K562 (cell line): ENCODE data around the gene DLGAP3. TPM values are rescaled to one million over a fixed set of nuclear protein-coding genes. Genes with fewer than 3 reads are reported as not detected.

Experiments
- CHD1 ChIP-seq: fragments of 200-600 bp; sonication (generic); IDR thresholded peaks from one replicate; pipeline ENCODE4 v1.6.1; 2012; ENCODE audit warnings: mild to moderate bottlenecking, moderate library complexity, low read length, inconsistent platforms
- GTF2E2 ChIP-seq: fragments of 200-800 bp; sonication (Bioruptor generic); IDR thresholded peaks from 2 replicates; pipeline ENCODE4 v1.6.1; 2016; ENCODE audit warnings: missing genetic modification characterization, missing compliant biosample characterization
- HOMEZ ChIP-seq: fragments of 250-450 bp; sonication (Bioruptor Pico); IDR thresholded peaks from 2 replicates; pipeline ENCODE4 v1.4.0; 2020; ENCODE audit warnings: mild to moderate bottlenecking, moderate library complexity
- KDM2B ChIP-seq: fragments of 250-450 bp; sonication (Bioruptor Pico); IDR thresholded peaks from 2 replicates; pipeline ENCODE4 v1.8.0; 2021; ENCODE audit warnings: mild to moderate bottlenecking, moderate library complexity
- KDM5B ChIP-seq: fragments of 200-600 bp; sonication (generic); IDR thresholded peaks from 2 replicates; pipeline ENCODE4 v1.6.1; 2012; ENCODE audit warnings: low read depth, mild to moderate bottlenecking, moderate library complexity, low read length, control low read depth, inconsistent platforms; ENCODE audit not compliant: insufficient replicate concordance
- MAFF ChIP-seq: IDR thresholded peaks from 2 replicates; pipeline ENCODE4 v1.6.1; 2012; ENCODE audit warnings: low read length, improper control_type of control experiment
- POLR2H ChIP-seq: IDR thresholded peaks from 2 replicates; pipeline ENCODE4 v1.6.1; 2016; ENCODE audit warnings: missing genetic modification characterization, low read depth, mild to moderate bottlenecking, control low read depth, missing compliant biosample characterization, moderate library complexity
- SFPQ ChIP-seq: fragments of 200-400 bp; formaldehyde crosslinking; IDR thresholded peaks from 2 replicates; pipeline ENCODE4 v1.6.1; 2017; ENCODE audit warnings: mild to moderate bottlenecking, low read depth, low read length, moderate library complexity
- STAT6 ChIP-seq: sonication (generic); formaldehyde crosslinking; IDR thresholded peaks from 2 replicates; pipeline ENCODE4 v1.8.1; 2023; ENCODE audit warnings: mild to moderate bottlenecking, missing genetic modification reagents
- ZNF431 ChIP-seq: sonication (generic); formaldehyde crosslinking; IDR thresholded peaks from 2 replicates; pipeline ENCODE4 v1.8.0; 2022; ENCODE audit warnings: mild to moderate bottlenecking, missing genetic modification reagents
- ZNF518B ChIP-seq: fragments of 250-450 bp; sonication (Bioruptor Pico); IDR thresholded peaks from 2 replicates; pipeline ENCODE4 v1.5.0; 2021; ENCODE audit warnings: mild to moderate bottlenecking, moderate library complexity
- ZNF639 ChIP-seq, 2 experiments: fragments of 200-800 bp in 1 of 2; sonication (Bioruptor generic) in 1 of 2; sonication (generic) in 1 of 2; formaldehyde crosslinking in 1 of 2; IDR thresholded peaks in 1 of 2; conservative IDR thresholded peaks in 1 of 2; 2 replicates each; pipeline versions ENCODE4 v1.5.0 to v1.6.1; 2016 to 2020; ENCODE audit warnings: missing compliant biosample characterization in 1 of 2, missing genetic modification characterization in 1 of 2, missing genetic modification reagents in 1 of 2
- ZNF717 ChIP-seq: fragments of 250-450 bp; sonication (Bioruptor Pico); IDR thresholded peaks from 2 replicates; pipeline ENCODE4 v1.5.0; 2021
- ZNF766 ChIP-seq: fragments of 200-800 bp; sonication (Bioruptor generic); conservative IDR thresholded peaks from 2 replicates; pipeline ENCODE4 v1.6.1; 2016; ENCODE audit warnings: missing genetic modification characterization, missing compliant biosample characterization
- polyA plus RNA-seq, 8 experiments: library from polyadenylated mRNA; depleted of rRNA in 4 of 8; stranded (reverse) in 5 of 8; unstranded in 3 of 8; fragments of >200 nt; fragmentation: Nextera tagmentation in 2 of 8; fragmentation: Illumina TruSeq in 1 of 8; extraction: Ambion mirVana in 2 of 8; extraction: Trizol in 1 of 8; gene quantifications; 2 replicates each; pipeline versions ENCODE4 v1.2.1 to v1.2.3, GENCODE V29; 2011 to 2014; ENCODE audit warnings: inconsistent platforms in 1 of 8, missing spikeins in 1 of 8
- total RNA-seq, 7 experiments: library from RNA; depleted of rRNA in 6 of 7; stranded (reverse); fragments of >200 nt in 6 of 7; fragmentation: Illumina TruSeq in 2 of 7; extraction: Trizol in 2 of 7; gene quantifications; 2 replicates each; pipeline versions ENCODE4 v1.2.1 to v1.2.3, GENCODE V29; 2011 to 2021; ENCODE audit warnings: low replicate concordance in 1 of 7

The DLGAP3 gene
- total and polyA plus RNA-seq, 9 of the 15 experiments (the other 6 are each of a cell fraction or from before 2014, with no cell fraction given): 0.01 to 0.16 (median 0.07) TPM; not detected in 6

- TF ChIP-seq CHD1 (no peak), MAFF (no peak), KDM5B (no peak), ZNF639 (CRISPR knock-in tag; conservative IDR thresholded peaks at IDR 0.05 in 1 of 2, IDR thresholded peaks at IDR 0.05 in 1 of 2) (peak in 1 of 2 experiments; percentile 88; a peak in 2 of 4 replicates), GTF2E2 (tag) (0 out of 2 replicates have a peak, but pooled peaks have one; percentile 33), ZNF518B (CRISPR knock-in tag) (no peak), ZNF717 (CRISPR knock-in tag) (no peak), STAT6 (CRISPR knock-in tag) (no peak), HOMEZ (CRISPR knock-in tag) (no peak), SFPQ (no peak), POLR2H (no peak), ZNF766 (CRISPR knock-in tag) (peak; percentile 91), KDM2B (CRISPR knock-in tag) (no peak), ZNF431 (CRISPR knock-in tag) (no peak)
These were observed 85.8 kb downstream of the DLGAP3 start (continued) for GRCh38 chr1:34843392-34844251.
